ENCODE measurements around the gene STAU1. TPM values are rescaled to one million over a fixed set of nuclear protein-coding genes. Genes with fewer than 3 reads are reported as not detected.
"Not testable (repeated sequence)": the region's sequence is repeated elsewhere in the genome, so short reads cannot be mapped to it uniquely, and the experiment has no call there.

The STAU1 gene
- total RNA-seq, 1 donor from 2014 or later, result 57.5 TPM

GRCh38 chr20:49132995-49133478 lies 55.1 kb downstream of the STAU1 start:
- peak; percentile 89 for ATAC-seq
- DNase-seq (ENCODE audit: low spot score), result no peak

GRCh38 chr20:49123982-49124381 lies 64.2 kb downstream of the STAU1 start:
- no peak for ATAC-seq
- DNase-seq (ENCODE audit: low spot score), result no peak

GRCh38 chr20:49122920-49123319 lies 65.2 kb downstream of the STAU1 start:
- DNase-seq (ENCODE audit: low spot score) (no peak), ATAC-seq (peak; percentile 35)

GRCh38 chr20:49119988-49120387 lies 68.1 kb downstream of the STAU1 start:
- ATAC-seq, result no peak
- DNase-seq (ENCODE audit: low spot score), result no peak

GRCh38 chr20:49118307-49118706 lies 69.8 kb downstream of the STAU1 start:
- peak; percentile 24 for ATAC-seq

GRCh38 chr20:49115564-49115963 lies 72.6 kb downstream of the STAU1 start:
- DNase-seq (ENCODE audit: low spot score), result no peak
- ATAC-seq, result no peak

More at GRCh38 chr20:49118307-49118706, 69.8 kb downstream of the STAU1 start:
- no peak for DNase-seq (ENCODE audit: low spot score)

- DNase-seq (ENCODE audit: low spot score) (no peak), ATAC-seq (no peak)
Observed at GRCh38 chr20:49112596-49113274, 75.4 kb downstream of the STAU1 start.

GRCh38 chr20:49110767-49111694 lies 77.1 kb downstream of the STAU1 start:
- ATAC-seq (no peak), DNase-seq (ENCODE audit: low spot score) (no peak)

- no peak for DNase-seq (ENCODE audit: low spot score)
- ATAC-seq, result no peak
Observed at GRCh38 chr20:49106328-49106727, 81.8 kb downstream of the STAU1 start.

GRCh38 chr20:49104979-49105547 lies 83.1 kb downstream of the STAU1 start:
- DNase-seq (ENCODE audit: low spot score); ATAC-seq: not testable (repeated sequence)

- DNase-seq (ENCODE audit: low spot score) (no peak), ATAC-seq (no peak)
Observed at GRCh38 chr20:49104365-49104648, 83.8 kb downstream of the STAU1 start.

GRCh38 chr20:49103647-49104364 lies 84.3 kb downstream of the STAU1 start:
- DNase-seq (ENCODE audit: low spot score) (no peak), ATAC-seq (no peak)

- ATAC-seq, result peak; percentile 14
- DNase-seq (ENCODE audit: low spot score), result no peak
Observed at GRCh38 chr20:49103019-49103418, 85.1 kb downstream of the STAU1 start.

GRCh38 chr20:49100972-49101371 lies 87.2 kb downstream of the STAU1 start:
- DNase-seq (ENCODE audit: low spot score) (no peak), ATAC-seq (peak; percentile 53)

- ATAC-seq; DNase-seq (ENCODE audit: low spot score): not testable (repeated sequence)
Observed at GRCh38 chr20:49100292-49100691, 87.8 kb downstream of the STAU1 start.

GRCh38 chr20:49099011-49099410 lies 89.1 kb downstream of the STAU1 start:
- ATAC-seq, result no peak

GRCh38 chr20:49098136-49098535 lies 90.0 kb downstream of the STAU1 start:
- no peak for DNase-seq (ENCODE audit: low spot score)
- no peak for ATAC-seq

More at GRCh38 chr20:49099011-49099410, 89.1 kb downstream of the STAU1 start:
- DNase-seq (ENCODE audit: low spot score), result no peak

- ATAC-seq, result peak; percentile 20
Observed at GRCh38 chr20:49097159-49097558, 91.0 kb downstream of the STAU1 start.

GRCh38 chr20:49096203-49096730 lies 91.9 kb downstream of the STAU1 start:
- ATAC-seq (no peak), DNase-seq (ENCODE audit: low spot score) (no peak)

More at GRCh38 chr20:49097159-49097558, 91.0 kb downstream of the STAU1 start:
- DNase-seq (ENCODE audit: low spot score), result no peak

- ATAC-seq (peak; percentile 96), DNase-seq (ENCODE audit: low spot score) (no peak)
Observed at GRCh38 chr20:49091762-49092161, 96.4 kb downstream of the STAU1 start.

- DNase-seq (ENCODE audit: low spot score), result no peak
- no peak for ATAC-seq
Observed at GRCh38 chr20:49091104-49091503, 97.0 kb downstream of the STAU1 start.
